ENCODE data around the gene COPS9. TPM values are rescaled to one million over a fixed set of nuclear protein-coding genes. Genes with fewer than 3 reads are reported as not detected.

COPS9 gene
- total RNA-seq, 2 donors from 2014 or later, result 156 to 179 TPM

DNA sequence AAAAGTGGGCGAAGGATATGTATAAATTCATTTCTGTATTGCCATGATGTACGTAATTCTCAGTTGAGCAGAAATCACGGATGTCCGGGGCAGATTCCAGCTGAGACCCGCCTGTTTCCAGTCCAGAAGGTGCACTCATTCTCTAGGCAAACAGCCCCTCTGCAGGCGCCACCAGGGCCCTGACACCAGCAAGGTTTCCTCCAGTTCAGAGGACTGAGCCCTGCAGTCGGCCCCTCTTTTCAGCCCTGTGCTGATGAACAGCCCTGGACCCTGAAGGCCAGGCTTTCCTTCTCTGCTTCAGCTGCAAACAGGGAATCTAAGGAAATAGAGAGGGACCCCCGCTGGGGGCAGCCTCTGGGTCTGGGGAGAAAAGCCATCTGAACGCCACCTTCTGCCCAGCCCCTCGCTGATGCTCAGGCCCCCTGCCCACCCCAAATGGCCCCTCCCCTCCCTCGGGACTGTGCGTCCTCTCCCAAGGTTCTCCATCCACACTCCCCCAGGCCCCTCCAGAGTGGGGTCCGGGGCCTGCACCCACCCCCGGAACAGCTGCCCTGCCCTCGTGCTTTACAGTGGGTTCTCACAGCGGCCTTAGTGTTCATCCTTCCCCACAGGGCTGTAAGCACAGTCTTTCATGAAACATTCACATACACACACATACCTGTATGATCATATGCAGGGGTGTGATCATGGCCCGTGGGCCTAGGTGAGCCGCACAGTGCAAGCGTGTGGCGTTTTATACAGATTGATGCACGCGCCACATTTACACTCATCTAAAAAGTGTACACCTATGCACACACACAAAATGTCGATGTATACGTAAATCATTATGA, 12.1 kb downstream of the COPS9 start:
- Histone ChIP-seq H3K36me3 (no peaks in the 10 kb centered on the region), H3K4me1 (replicated peaks) (no peaks in the 10 kb centered on the region), H3K4me3 (no peak overlapping the region), H3K27me3 (replicated peaks; ENCODE audit: insufficient read depth) (no peaks in the 10 kb centered on the region), H3K9me3 (no peaks in the 10 kb centered on the region), H3K27ac (no peak overlapping the region)
- 89% methylated on average over 24 of the region's 24 CpGs for WGBS
- TF ChIP-seq POLR2AphosphoS5 (IDR thresholded peaks at IDR 0.05), result no peak
- TF ChIP-seq, protein P1, sequence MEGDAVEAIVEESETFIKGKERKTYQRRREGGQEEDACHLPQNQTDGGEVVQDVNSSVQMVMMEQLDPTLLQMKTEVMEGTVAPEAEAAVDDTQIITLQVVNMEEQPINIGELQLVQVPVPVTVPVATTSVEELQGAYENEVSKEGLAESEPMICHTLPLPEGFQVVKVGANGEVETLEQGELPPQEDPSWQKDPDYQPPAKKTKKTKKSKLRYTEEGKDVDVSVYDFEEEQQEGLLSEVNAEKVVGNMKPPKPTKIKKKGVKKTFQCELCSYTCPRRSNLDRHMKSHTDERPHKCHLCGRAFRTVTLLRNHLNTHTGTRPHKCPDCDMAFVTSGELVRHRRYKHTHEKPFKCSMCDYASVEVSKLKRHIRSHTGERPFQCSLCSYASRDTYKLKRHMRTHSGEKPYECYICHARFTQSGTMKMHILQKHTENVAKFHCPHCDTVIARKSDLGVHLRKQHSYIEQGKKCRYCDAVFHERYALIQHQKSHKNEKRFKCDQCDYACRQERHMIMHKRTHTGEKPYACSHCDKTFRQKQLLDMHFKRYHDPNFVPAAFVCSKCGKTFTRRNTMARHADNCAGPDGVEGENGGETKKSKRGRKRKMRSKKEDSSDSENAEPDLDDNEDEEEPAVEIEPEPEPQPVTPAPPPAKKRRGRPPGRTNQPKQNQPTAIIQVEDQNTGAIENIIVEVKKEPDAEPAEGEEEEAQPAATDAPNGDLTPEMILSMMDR (IDR thresholded peaks at IDR 0.05), result no peak
- no peak for TF ChIP-seq POLR2A (IDR thresholded peaks at IDR 0.05)
- intact Hi-C loops (cut with DNase I), result no loop called here
- DNase-seq (ENCODE audit: low spot score), result no peak

DNA sequence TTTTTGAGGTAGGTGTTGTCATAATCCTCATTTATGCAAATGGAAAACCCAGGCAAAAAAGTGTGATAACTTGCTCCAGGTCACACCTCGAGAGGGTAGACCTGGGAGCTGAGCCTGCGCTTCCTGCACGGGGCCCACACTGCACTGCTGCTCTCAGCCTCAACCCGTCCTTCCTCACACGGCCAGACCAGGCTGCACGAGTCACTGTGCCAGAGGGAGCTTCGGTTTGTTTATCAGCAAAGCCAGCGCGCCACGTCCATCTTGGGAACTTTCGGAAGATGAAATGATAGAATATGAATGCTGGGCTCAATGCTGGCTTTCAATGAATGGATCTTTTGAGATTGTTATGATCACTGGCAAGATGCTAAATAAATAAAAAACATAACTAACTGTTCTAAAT, 14.4 kb downstream of the COPS9 start:
- intact Hi-C loops (cut with DNase I), result no loop called here
- Histone ChIP-seq H3K9me3 (no peaks in the 10 kb centered on the region), H3K27ac (no peak overlapping the region), H3K36me3 (no peaks in the 10 kb centered on the region), H3K27me3 (replicated peaks; ENCODE audit: insufficient read depth) (no peaks in the 10 kb centered on the region), H3K4me1 (replicated peaks) (no peaks in the 10 kb centered on the region), H3K4me3 (no peak overlapping the region)
- WGBS, result 47% methylated on average over 11 of the region's 11 CpGs
- TF ChIP-seq POLR2A (IDR thresholded peaks at IDR 0.05), result no peak
- TF ChIP-seq, protein P1 (IDR thresholded peaks at IDR 0.05), result no peak
- no peak for TF ChIP-seq POLR2AphosphoS5 (IDR thresholded peaks at IDR 0.05)
- DNase-seq (ENCODE audit: low spot score), result no peak

DNA sequence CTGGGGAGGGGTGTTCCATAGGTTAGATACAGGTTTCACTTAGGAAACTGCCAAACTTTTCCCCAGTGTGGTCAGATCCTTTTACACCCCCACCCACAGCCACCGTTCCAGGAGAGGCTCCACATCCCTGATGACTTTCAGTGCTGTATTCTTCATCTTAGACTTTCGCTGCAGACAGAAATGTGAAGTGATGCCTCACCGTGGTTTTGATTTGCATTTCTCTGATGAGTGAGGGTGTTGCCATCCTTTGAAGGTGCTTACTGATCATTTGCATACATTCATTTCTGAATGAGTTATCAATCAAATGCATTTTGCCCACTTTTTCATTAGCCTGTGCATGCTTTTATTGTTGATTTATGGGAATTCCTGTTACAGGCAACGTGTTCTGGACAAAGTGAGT, 14.9 kb downstream of the COPS9 start:
- Histone ChIP-seq H3K4me3 (no peak overlapping the region), H3K27ac (no peak overlapping the region), H3K4me1 (replicated peaks) (no peaks in the 10 kb centered on the region), H3K27me3 (replicated peaks; ENCODE audit: insufficient read depth) (no peaks in the 10 kb centered on the region), H3K36me3 (no peaks in the 10 kb centered on the region), H3K9me3 (no peaks in the 10 kb centered on the region)
- intact Hi-C loops (cut with DNase I), result no loop called here
- TF ChIP-seq POLR2AphosphoS5 (IDR thresholded peaks at IDR 0.05) (no peak), POLR2A (IDR thresholded peaks at IDR 0.05) (no peak)
- TF ChIP-seq, protein P1 (IDR thresholded peaks at IDR 0.05), result no peak
- DNase-seq (ENCODE audit: low spot score), result no peak
- 41% methylated on average over 4 of the region's 4 CpGs for WGBS

DNA sequence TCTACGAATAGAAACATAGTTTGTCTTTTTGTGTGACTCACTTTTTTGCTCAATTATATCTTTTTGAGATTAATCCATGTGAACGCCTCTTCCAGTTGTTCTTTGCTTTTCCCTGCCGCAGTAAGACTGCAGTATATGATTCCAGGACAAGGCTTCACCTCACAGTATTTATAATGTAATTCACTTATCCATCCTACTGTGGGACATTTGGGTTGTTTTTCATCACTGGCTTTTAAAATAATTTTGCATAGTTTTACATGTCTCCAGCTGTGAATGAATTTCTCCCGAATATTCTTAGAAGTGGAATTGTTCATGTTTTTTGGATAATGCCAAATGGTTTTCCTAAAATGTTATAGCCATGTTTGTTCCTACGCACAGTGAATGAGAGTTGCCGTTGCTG, 21.9 kb downstream of the COPS9 start:
- Histone ChIP-seq H3K4me1 (replicated peaks) (no peaks in the 10 kb centered on the region), H3K4me3 (no peak overlapping the region), H3K27me3 (replicated peaks; ENCODE audit: insufficient read depth) (no peaks in the 10 kb centered on the region), H3K27ac (no peak overlapping the region), H3K9me3 (no peaks in the 10 kb centered on the region), H3K36me3 (no peaks in the 10 kb centered on the region)
- no peak for DNase-seq (ENCODE audit: low spot score)
- TF ChIP-seq, protein P1 (IDR thresholded peaks at IDR 0.05), result no peak
- TF ChIP-seq POLR2A (IDR thresholded peaks at IDR 0.05), result no peak
- TF ChIP-seq POLR2AphosphoS5 (IDR thresholded peaks at IDR 0.05), result no peak
- intact Hi-C loops (cut with DNase I), result no loop called here
- WGBS, result 84% methylated on average over 6 of the region's 6 CpGs
